H1 (cell line): ENCODE data around the gene SNRPB2. TPM values are rescaled to one million over a fixed set of nuclear protein-coding genes. Genes with fewer than 3 reads are reported as not detected.

Experiments
- CBX8 ChIP-seq: fragments of 300-800, 300-1000 bp; sonication (generic); IDR thresholded peaks from 2 replicates; pipeline ENCODE4 v1.7.1; 2016; ENCODE audit warnings: low read depth, low read length, borderline replicate concordance
- CEBPB ChIP-seq: IDR thresholded peaks from 2 replicates; pipeline ENCODE4 v1.6.1; 2012; ENCODE audit warnings: low read depth, low read length
- CREB1 ChIP-seq: IDR thresholded peaks from 2 replicates; pipeline ENCODE4 v1.6.1; 2012; ENCODE audit warnings: inconsistent platforms
- FOSL1 ChIP-seq: IDR thresholded peaks from 2 replicates; pipeline ENCODE4 v1.6.1; 2011; ENCODE audit warnings: mild to moderate bottlenecking, low read depth, low read length, moderate library complexity; ENCODE audit not compliant: insufficient read depth
- KDM4A ChIP-seq: IDR thresholded peaks from one replicate; pipeline ENCODE4 v1.7.1; 2012; ENCODE audit warnings: low read depth, mild to moderate bottlenecking, moderate library complexity, low read length, inconsistent platforms; ENCODE audit not compliant: severe bottlenecking
- RXRA ChIP-seq: IDR thresholded peaks from 2 replicates; pipeline ENCODE4 v1.6.1; 2011; ENCODE audit warnings: low read depth, mild to moderate bottlenecking, low read length, moderate library complexity; ENCODE audit not compliant: insufficient read depth
- SIX5 ChIP-seq: IDR thresholded peaks from 2 replicates; pipeline ENCODE4 v1.6.1; 2011; ENCODE audit warnings: mild to moderate bottlenecking, low read depth, low read length
- SP4 ChIP-seq: IDR thresholded peaks from 2 replicates; pipeline ENCODE4 v1.6.1; 2012; ENCODE audit warnings: low read length, inconsistent platforms
- YY1 ChIP-seq: IDR thresholded peaks from 2 replicates; pipeline ENCODE4 v1.6.1; 2011; ENCODE audit warnings: low read depth, mild to moderate bottlenecking, low read length
- polyA plus RNA-seq, 7 experiments: library from polyadenylated mRNA; depleted of rRNA in 3 of 7; stranded (reverse) in 5 of 7; unstranded in 2 of 7; fragments of >200 nt in 5 of 7; fragments of 200-250 nt in 2 of 7; gene quantifications; 1 replicate in 5 of 7; 2 replicates in 1 of 7; 4 replicates in 1 of 7; pipeline versions ENCODE4 v1.2.1 to v1.2.3, GENCODE V29; 2011 to 2013; ENCODE audit warnings: missing spikeins in 2 of 7, mixed read lengths in 2 of 7
- total RNA-seq: library from RNA; stranded (reverse); fragmentation: NEBNext Ultra II Directional; extraction: Animal tissue kit (Norgen Biotek cat#: 25700); gene quantifications from 2 replicates; pipeline ENCODE4 v1.2.1, GENCODE V29; 2021
- TF ChIP-seq, protein P1 (sequence below): fragments of 300-600 bp; sonication (generic); IDR thresholded peaks from 2 replicates; pipeline ENCODE4 v1.7.1; 2012; ENCODE audit warnings: low read length, moderate library complexity, mild to moderate bottlenecking, inconsistent platforms; ENCODE audit not compliant: insufficient replicate concordance
- TF ChIP-seq, protein P2 (sequence below): IDR thresholded peaks from 2 replicates; pipeline ENCODE4 v1.6.1; 2012; ENCODE audit warnings: low read length, inconsistent platforms

SNRPB2 gene
- total and polyA plus RNA-seq, 2 of the 8 experiments (the other 6 are each of a cell fraction or from before 2014, with no cell fraction given): 49.4 to 102 TPM

DNA sequence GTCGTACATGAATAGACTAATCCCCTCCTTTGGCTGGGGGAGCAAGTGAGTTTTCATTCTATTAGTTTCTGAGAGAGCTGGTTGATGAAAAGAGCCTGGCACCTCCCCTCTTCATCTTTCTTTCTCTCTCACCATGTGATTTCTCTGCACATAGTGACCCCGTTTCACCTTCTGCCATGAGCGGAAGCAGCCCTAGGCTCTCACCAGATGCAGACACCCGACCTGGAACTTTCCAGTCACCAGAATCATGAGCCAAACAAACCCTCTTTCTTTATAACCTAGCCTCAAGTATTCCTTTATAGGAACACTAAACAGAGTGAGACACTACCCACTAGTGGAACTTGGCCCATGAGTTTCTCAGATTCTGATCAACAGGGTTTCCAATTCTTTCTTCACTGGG, 34.7 kb downstream of the SNRPB2 start (continued):
- TF ChIP-seq, protein P1, sequence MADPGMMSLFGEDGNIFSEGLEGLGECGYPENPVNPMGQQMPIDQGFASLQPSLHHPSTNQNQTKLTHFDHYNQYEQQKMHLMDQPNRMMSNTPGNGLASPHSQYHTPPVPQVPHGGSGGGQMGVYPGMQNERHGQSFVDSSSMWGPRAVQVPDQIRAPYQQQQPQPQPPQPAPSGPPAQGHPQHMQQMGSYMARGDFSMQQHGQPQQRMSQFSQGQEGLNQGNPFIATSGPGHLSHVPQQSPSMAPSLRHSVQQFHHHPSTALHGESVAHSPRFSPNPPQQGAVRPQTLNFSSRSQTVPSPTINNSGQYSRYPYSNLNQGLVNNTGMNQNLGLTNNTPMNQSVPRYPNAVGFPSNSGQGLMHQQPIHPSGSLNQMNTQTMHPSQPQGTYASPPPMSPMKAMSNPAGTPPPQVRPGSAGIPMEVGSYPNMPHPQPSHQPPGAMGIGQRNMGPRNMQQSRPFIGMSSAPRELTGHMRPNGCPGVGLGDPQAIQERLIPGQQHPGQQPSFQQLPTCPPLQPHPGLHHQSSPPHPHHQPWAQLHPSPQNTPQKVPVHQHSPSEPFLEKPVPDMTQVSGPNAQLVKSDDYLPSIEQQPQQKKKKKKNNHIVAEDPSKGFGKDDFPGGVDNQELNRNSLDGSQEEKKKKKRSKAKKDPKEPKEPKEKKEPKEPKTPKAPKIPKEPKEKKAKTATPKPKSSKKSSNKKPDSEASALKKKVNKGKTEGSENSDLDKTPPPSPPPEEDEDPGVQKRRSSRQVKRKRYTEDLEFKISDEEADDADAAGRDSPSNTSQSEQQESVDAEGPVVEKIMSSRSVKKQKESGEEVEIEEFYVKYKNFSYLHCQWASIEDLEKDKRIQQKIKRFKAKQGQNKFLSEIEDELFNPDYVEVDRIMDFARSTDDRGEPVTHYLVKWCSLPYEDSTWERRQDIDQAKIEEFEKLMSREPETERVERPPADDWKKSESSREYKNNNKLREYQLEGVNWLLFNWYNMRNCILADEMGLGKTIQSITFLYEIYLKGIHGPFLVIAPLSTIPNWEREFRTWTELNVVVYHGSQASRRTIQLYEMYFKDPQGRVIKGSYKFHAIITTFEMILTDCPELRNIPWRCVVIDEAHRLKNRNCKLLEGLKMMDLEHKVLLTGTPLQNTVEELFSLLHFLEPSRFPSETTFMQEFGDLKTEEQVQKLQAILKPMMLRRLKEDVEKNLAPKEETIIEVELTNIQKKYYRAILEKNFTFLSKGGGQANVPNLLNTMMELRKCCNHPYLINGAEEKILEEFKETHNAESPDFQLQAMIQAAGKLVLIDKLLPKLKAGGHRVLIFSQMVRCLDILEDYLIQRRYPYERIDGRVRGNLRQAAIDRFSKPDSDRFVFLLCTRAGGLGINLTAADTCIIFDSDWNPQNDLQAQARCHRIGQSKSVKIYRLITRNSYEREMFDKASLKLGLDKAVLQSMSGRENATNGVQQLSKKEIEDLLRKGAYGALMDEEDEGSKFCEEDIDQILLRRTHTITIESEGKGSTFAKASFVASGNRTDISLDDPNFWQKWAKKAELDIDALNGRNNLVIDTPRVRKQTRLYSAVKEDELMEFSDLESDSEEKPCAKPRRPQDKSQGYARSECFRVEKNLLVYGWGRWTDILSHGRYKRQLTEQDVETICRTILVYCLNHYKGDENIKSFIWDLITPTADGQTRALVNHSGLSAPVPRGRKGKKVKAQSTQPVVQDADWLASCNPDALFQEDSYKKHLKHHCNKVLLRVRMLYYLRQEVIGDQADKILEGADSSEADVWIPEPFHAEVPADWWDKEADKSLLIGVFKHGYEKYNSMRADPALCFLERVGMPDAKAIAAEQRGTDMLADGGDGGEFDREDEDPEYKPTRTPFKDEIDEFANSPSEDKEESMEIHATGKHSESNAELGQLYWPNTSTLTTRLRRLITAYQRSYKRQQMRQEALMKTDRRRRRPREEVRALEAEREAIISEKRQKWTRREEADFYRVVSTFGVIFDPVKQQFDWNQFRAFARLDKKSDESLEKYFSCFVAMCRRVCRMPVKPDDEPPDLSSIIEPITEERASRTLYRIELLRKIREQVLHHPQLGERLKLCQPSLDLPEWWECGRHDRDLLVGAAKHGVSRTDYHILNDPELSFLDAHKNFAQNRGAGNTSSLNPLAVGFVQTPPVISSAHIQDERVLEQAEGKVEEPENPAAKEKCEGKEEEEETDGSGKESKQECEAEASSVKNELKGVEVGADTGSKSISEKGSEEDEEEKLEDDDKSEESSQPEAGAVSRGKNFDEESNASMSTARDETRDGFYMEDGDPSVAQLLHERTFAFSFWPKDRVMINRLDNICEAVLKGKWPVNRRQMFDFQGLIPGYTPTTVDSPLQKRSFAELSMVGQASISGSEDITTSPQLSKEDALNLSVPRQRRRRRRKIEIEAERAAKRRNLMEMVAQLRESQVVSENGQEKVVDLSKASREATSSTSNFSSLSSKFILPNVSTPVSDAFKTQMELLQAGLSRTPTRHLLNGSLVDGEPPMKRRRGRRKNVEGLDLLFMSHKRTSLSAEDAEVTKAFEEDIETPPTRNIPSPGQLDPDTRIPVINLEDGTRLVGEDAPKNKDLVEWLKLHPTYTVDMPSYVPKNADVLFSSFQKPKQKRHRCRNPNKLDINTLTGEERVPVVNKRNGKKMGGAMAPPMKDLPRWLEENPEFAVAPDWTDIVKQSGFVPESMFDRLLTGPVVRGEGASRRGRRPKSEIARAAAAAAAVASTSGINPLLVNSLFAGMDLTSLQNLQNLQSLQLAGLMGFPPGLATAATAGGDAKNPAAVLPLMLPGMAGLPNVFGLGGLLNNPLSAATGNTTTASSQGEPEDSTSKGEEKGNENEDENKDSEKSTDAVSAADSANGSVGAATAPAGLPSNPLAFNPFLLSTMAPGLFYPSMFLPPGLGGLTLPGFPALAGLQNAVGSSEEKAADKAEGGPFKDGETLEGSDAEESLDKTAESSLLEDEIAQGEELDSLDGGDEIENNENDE: no peak
- no peak for TF ChIP-seq CBX8
- no peak for TF ChIP-seq KDM4A
- no peak for TF ChIP-seq SP4
- no peak for TF ChIP-seq SIX5
- no peak for TF ChIP-seq CEBPB
- no peak for TF ChIP-seq YY1
- TF ChIP-seq, protein P2, sequence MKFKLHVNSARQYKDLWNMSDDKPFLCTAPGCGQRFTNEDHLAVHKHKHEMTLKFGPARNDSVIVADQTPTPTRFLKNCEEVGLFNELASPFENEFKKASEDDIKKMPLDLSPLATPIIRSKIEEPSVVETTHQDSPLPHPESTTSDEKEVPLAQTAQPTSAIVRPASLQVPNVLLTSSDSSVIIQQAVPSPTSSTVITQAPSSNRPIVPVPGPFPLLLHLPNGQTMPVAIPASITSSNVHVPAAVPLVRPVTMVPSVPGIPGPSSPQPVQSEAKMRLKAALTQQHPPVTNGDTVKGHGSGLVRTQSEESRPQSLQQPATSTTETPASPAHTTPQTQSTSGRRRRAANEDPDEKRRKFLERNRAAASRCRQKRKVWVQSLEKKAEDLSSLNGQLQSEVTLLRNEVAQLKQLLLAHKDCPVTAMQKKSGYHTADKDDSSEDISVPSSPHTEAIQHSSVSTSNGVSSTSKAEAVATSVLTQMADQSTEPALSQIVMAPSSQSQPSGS: no peak
- TF ChIP-seq RXRA: no peak
- no peak for TF ChIP-seq CREB1
- no peak for TF ChIP-seq FOSL1
- TF ChIP-seq, all 59 proteins: peak for 0
